Measurements from ENCODE around the gene PRKCA.

DNA sequence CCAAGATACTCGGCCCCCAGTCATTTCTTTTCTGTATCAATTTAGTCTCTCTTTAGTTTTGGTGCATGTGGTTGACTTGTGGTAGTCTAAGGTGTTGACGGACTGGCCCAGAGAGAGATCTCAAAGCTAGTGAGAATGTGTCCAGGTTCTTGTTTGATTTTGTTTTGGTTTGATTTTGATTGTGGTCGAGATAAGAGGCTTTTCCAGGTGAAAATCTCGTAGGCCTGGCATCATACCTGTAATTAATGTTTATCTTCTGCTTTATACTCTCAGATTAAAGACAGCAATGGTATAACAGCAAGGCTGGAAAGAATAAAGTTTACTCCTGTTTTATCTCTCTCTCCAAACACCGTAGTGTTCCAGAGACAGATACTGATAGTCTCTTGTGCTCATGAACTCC, 360.1 kb downstream of the PRKCA start:
- TF ChIP-seq, protein P1, sequence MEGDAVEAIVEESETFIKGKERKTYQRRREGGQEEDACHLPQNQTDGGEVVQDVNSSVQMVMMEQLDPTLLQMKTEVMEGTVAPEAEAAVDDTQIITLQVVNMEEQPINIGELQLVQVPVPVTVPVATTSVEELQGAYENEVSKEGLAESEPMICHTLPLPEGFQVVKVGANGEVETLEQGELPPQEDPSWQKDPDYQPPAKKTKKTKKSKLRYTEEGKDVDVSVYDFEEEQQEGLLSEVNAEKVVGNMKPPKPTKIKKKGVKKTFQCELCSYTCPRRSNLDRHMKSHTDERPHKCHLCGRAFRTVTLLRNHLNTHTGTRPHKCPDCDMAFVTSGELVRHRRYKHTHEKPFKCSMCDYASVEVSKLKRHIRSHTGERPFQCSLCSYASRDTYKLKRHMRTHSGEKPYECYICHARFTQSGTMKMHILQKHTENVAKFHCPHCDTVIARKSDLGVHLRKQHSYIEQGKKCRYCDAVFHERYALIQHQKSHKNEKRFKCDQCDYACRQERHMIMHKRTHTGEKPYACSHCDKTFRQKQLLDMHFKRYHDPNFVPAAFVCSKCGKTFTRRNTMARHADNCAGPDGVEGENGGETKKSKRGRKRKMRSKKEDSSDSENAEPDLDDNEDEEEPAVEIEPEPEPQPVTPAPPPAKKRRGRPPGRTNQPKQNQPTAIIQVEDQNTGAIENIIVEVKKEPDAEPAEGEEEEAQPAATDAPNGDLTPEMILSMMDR (IDR thresholded peaks at IDR 0.05): no peak
- no peak for TF ChIP-seq POLR2AphosphoS5 (IDR thresholded peaks at IDR 0.05)

Measured in prostate gland (tissue), 2 donors.